A673 (cell line): ENCODE data around the gene ZNF425. TPM values are rescaled to one million over a fixed set of nuclear protein-coding genes. Genes with fewer than 3 reads are reported as not detected.

ENCODE experiments used
- Bru-seq: library from RNA; stranded (reverse); fragments of 400-500 nt; gene quantifications from one replicate; lab custom pipeline; 2021; lab: Mats Ljungman, UMichigan
- BruChase-seq, 2 experiments: library from RNA; stranded (reverse); fragments of 400-500 nt; gene quantifications; one replicate each; lab custom pipeline; 2021; lab: Mats Ljungman, UMichigan
- BruUV-seq: library from RNA; stranded (reverse); fragments of 400-500 nt; replicated peaks from 2 replicates; lab custom pipeline; 2021; lab: Mats Ljungman, UMichigan
- CTCF ChIA-PET: fragments of 300-600 bp; sonication (Branson Sonifier 250); formaldehyde crosslinking; loops from one replicate; lab custom pipeline; 2022; ENCODE audit warnings: antibody characterized with exemption; lab: Charles Lee
- POLR2A ChIA-PET: fragments of 300-600 bp; sonication (Branson Sonifier 250); formaldehyde crosslinking; loops from one replicate; lab custom pipeline; 2022; ENCODE audit warnings: antibody characterized with exemption; ENCODE audit not compliant: low non-redundant PET; lab: Charles Lee
- DNase-seq: peaks from one replicate; pipeline ENCODE4 v3.0.0-alpha.2; 2015; ENCODE audit warnings: low spot score
- H3K27ac ChIP-seq: fragments of 200-600 bp; sonication (generic); 2 replicates; pipeline ENCODE4 v1.5.1; 2016; ENCODE audit warnings: mixed run types, low read depth, mild to moderate bottlenecking, mixed read lengths, antibody characterized with exemption, low read length; ENCODE audit not compliant: poor library complexity, severe bottlenecking
- H3K27me3 ChIP-seq: fragments of 200-600 bp; sonication (generic); replicated peaks from 2 replicates; pipeline ENCODE4 v1.6.1; 2017; ENCODE audit warnings: mixed run types, low read depth, mild to moderate bottlenecking, mixed read lengths, antibody characterized with exemption, low read length; ENCODE audit not compliant: insufficient read depth, poor library complexity
- H3K36me3 ChIP-seq: fragments of 200-600 bp; sonication (generic); 2 replicates; pipeline ENCODE4 v1.6.1; 2016; ENCODE audit warnings: mixed run types, mild to moderate bottlenecking, mixed read lengths, antibody characterized with exemption, low read length; ENCODE audit not compliant: insufficient read depth, poor library complexity, severe bottlenecking
- H3K4me1 ChIP-seq: fragments of 200-600 bp; sonication (generic); 2 replicates; pipeline ENCODE4 v1.6.1; 2017; ENCODE audit warnings: mixed run types, mild to moderate bottlenecking, mixed read lengths, antibody characterized with exemption, low read length; ENCODE audit not compliant: insufficient read depth, poor library complexity, severe bottlenecking
- H3K4me3 ChIP-seq: fragments of 200-600 bp; sonication (generic); 2 replicates; pipeline ENCODE4 v1.5.1; 2016; ENCODE audit warnings: low read depth, mixed run types, mild to moderate bottlenecking, mixed read lengths, low read length; ENCODE audit not compliant: poor library complexity, severe bottlenecking
- H3K9me3 ChIP-seq: fragments of 200-600 bp; sonication (generic); 2 replicates; pipeline ENCODE4 v1.6.1; 2016; ENCODE audit warnings: mixed run types, low read depth, mild to moderate bottlenecking, mixed read lengths, antibody characterized with exemption, low read length; ENCODE audit not compliant: poor library complexity, severe bottlenecking
- CTCF ChIP-seq: fragments of 300-800, 200-600 bp; sonication (generic); conservative IDR thresholded peaks from 2 replicates; pipeline ENCODE4 v1.5.1; 2017; ENCODE audit warnings: low read depth, mild to moderate bottlenecking, antibody characterized with exemption, low read length, moderate library complexity, mixed read lengths
- EZH2 ChIP-seq: fragments of 200-600 bp; sonication (generic); IDR thresholded peaks from 2 replicates; pipeline ENCODE4 v1.6.1; 2017; ENCODE audit warnings: borderline replicate concordance, low read depth, mild to moderate bottlenecking, mixed read lengths, antibody characterized with exemption, low read length; ENCODE audit not compliant: poor library complexity, severe bottlenecking
- intact Hi-C: fragments of 100-400 bp; cut with micrococcal nuclease; formaldehyde crosslinking; loops from one replicate; pipeline ENCODE4 v1.10.0; 2022; ENCODE audit not compliant: unreplicated experiment
- long read RNA-seq: library from polyadenylated mRNA; stranded (forward); transcript quantifications from one replicate; pipeline ENCODE4 v2.0.0, GENCODE V29; 2022
- total RNA-seq: library from RNA; stranded (reverse); gene quantifications from 2 replicates; pipeline ENCODE4 v1.2.3, GENCODE V29; 2021

Gene ZNF425
- 1.1 and 1.2 TPM in 2 replicates for total RNA-seq
- percentile 47 among the genes with signal in this experiment for Bru-seq, nascent RNA
- BruChase-seq, experiment 1, labeled RNA remaining after a 2-hour chase = percentile 39 among the genes with signal in this experiment
- percentile 47 among the genes with signal in this experiment for BruChase-seq, experiment 2, labeled RNA remaining after a 6-hour chase
- long read RNA-seq, transcript ZNF425-201 (4 exons, 3,220 nt) = major isoform, 5 of 7 reads
- long read RNA-seq, partial matches to known transcripts = 0 of 7 reads
- long read RNA-seq, other reads (novel, unspliced or antisense) = 1 of 7 reads

- Histone ChIP-seq H3K4me3 (peak within 1 kb of the TSS; percentile 95), H3K36me3 (peaks cover 17% of the 10 kb centered on the region), H3K27me3 (no peaks in the 10 kb centered on the region), H3K27ac (peak within 1 kb of the TSS; percentile 93), H3K9me3 (peaks cover 9% of the 10 kb centered on the region), H3K4me1 (peaks cover 7% of the 10 kb centered on the region)
- TF ChIP-seq CTCF (peak; percentile 98), EZH2 (no peak)
- peak; percentile 95 for DNase-seq
- CTCF ChIA-PET = interaction anchor here (0.5 to 0.9 kb wide), 2 partner anchors 9 to 21 kb away, joined by 3 to 5 read pairs; partner anchors contain the start of gene ZNF398
- intact Hi-C loops = loop anchor here (1.0 kb wide), 1 partner anchor 21 kb away; the partner anchor contains the start of gene ZNF398
- POLR2A ChIA-PET = no interaction called here
- BruUV-seq = no TSS peak
These were observed at the start of gene ZNF425 for GRCh38 chr7:149125863-149126661. TSS of gene ZNF425 (minus strand) at chr7:149126324. CDS start at chr7:149126213, 111 bp downstream.

GRCh38 chr7:149175150-149175549 lies 49.0 kb upstream of the ZNF425 start:
- intact Hi-C loops = no loop called here
- BruUV-seq = no TSS peak
- H3K27ac ChIP-seq = no peak overlapping the region
- CTCF ChIA-PET = interaction anchor here (0.6 kb wide), 1 partner anchor 25 kb away, joined by 3 read pairs; no protein-coding TSS in a partner anchor
- POLR2A ChIA-PET = no interaction called here
- H3K9me3 ChIP-seq = no peaks in the 10 kb centered on the region
- H3K36me3 ChIP-seq = peaks cover 52% of the 10 kb centered on the region
- H3K4me3 ChIP-seq = no peak overlapping the region
- no peak for DNase-seq
- no peaks in the 10 kb centered on the region for H3K4me1 ChIP-seq
- H3K27me3 ChIP-seq = no peaks in the 10 kb centered on the region
- TF ChIP-seq CTCF (no peak), EZH2 (no peak)

GRCh38 chr7:149172534-149172920 lies 46.4 kb upstream of the ZNF425 start:
- no peak for TF ChIP-seq CTCF
- no peak for TF ChIP-seq EZH2
- no peak for DNase-seq
- peaks cover 55% of the 10 kb centered on the region for H3K36me3 ChIP-seq
- no peaks in the 10 kb centered on the region for H3K27me3 ChIP-seq
- H3K4me3 ChIP-seq = no peak overlapping the region
- CTCF ChIA-PET = no interaction called here
- H3K27ac ChIP-seq = peak overlapping the region; percentile 26
- BruUV-seq = TSS peak; percentile 14
- intact Hi-C loops = no loop called here
- no peaks in the 10 kb centered on the region for H3K9me3 ChIP-seq
- no peaks in the 10 kb centered on the region for H3K4me1 ChIP-seq
- POLR2A ChIA-PET = no interaction called here
